ENCODE results near the gene HGD.
"Not testable (repeated sequence)": the region's sequence is repeated elsewhere in the genome, so short reads cannot be mapped to it uniquely, and the experiment has no call there.

HGD gene

GRCh38 chr3:120678331-120678947 lies 3.6 kb downstream of the HGD start:
- DNase-seq = no peak

GRCh38 chr3:120677193-120677592 lies 4.8 kb downstream of the HGD start:
- DNase-seq = not testable (repeated sequence)

GRCh38 chr3:120673116-120673515 lies 8.9 kb downstream of the HGD start:
- DNase-seq = no peak

GRCh38 chr3:120670576-120670975 lies 11.5 kb downstream of the HGD start:
- DNase-seq = no peak

- DNase-seq = no peak
Measured at GRCh38 chr3:120664926-120665325, 17.1 kb downstream of the HGD start.

DNA sequence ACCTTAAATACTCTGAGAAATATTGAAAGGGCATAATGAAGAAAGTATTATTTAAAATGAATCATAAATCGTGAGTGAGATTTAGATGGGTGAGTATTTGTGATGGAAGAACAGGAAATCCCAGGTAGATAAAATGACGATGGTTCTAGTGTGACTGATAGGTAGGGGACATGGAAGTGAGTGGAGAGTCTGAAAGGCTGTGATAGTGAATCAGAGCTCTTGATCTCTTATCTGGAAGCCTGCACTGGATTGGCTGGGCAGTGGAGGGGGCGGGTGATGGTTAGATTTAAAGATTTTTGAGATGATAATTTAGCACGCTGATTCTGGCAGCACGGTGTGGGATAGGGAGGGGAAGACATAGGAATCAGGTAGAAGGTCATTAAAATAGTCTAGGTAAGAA lies 20.1 kb downstream of the HGD start:
- DNase-seq = no peak

GRCh38 chr3:120661106-120661905 lies 20.7 kb downstream of the HGD start:
- no peak for DNase-seq

GRCh38 chr3:120659834-120660233 lies 22.2 kb downstream of the HGD start:
- no peak for DNase-seq

- no peak for DNase-seq
Measured at GRCh38 chr3:120659285-120659684, 22.8 kb downstream of the HGD start.

DNA sequence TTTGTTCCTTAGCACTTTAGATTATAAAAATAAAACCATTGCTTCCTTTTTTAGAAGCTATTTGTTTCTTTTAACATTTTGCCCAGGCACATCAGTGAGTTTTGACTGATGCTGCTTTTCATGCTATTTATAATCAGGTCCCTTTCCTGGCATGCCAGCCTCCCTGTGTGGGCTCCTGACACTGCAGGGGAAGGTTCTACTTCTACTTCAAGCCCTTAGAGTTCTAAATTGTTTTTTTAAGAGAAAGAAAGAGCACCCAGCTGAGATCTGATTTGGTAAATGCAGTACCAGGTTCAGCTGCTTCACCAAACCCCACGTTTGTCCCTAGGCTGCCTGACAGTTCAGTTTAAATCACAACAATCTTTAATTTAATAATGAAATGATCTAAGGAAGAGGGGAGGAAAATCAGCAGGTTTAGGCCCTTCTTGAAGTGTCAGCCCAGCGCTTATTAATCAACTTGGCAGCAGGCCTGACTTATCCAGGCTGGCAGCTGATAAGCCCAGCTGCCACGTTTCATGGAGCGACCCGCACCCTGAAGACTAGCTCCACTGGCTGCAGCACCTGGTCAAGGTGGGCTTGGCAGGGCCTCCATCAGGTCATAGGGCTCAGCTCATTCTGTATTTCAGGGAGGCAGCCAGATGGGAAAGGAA lies 29.0 kb downstream of the HGD start:
- DNase-seq = no peak

- no peak for DNase-seq
Measured at GRCh38 chr3:120652281-120652680, 29.8 kb downstream of the HGD start.

DNA sequence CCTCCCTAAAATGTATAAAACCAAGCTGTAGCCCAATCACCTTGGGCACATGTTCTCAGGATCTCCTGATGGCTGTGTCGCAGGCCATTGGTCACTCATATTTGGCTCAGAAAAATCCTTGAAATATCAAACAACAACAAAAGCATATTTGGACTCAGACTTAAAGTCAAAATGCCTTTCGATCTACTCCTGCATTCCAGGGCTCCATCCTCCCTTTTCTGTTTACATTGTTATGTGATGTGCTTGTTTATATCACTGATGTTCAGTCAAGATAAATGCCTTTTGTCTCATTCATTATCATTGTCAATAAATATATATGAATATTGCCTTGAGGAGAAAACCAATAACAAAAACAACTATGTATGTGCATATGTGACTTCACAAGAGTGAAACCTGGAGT lies 31.7 kb downstream of the HGD start:
- DNase-seq = no peak

DNA sequence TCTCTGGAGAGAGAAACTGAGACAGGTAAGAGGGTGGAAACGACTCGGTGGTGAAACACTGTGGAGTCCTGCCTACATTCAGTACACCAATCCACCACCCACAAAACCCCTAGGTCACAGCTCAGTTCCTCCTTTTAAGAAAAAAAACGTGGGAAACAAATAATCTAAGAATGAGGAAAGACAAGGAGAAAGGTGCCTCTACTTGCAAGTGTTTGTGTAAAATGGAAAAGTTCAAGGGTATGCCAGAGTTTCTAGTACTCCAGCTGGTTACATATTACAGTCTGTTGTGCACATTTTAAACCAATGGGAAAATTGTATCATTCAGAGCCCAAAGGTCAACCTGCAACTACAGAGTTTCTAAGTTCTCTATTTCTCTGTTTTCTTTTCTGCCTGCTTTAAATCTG lies 32.2 kb downstream of the HGD start:
- no peak for DNase-seq

- DNase-seq = no peak
Measured at GRCh38 chr3:120648290-120648689, 33.7 kb downstream of the HGD start.

DNA sequence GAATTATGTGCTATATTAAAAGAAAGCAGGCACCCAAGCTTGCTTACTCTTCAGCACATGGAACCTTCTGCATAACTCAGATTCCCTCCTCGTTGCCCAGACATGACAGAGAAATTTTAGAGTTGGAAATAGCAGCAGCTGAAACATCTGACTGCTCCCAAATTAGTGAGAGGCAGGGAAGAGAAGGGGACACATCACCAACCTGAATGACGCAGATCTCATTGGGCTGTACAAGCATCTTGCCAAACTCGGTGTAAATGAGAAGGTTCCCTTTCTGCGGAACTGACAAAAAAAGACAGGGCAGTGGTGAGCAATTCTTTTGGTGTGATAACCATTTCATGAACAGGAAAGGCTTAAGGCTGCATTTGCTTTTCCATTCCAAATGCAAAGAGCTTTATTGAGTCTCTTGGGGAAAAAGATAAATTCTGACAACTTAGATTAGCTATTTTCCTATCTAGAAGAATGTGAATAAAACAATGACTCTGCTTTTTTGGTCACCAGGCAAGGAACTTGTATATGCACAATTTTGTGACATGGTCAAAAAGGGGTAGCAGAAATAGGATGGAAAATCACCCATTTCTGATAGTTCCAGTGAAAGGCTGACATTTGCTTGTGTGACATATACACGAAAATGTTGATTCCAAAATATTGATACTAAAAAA lies 35.1 kb downstream of the HGD start:
- no peak for DNase-seq

DNA sequence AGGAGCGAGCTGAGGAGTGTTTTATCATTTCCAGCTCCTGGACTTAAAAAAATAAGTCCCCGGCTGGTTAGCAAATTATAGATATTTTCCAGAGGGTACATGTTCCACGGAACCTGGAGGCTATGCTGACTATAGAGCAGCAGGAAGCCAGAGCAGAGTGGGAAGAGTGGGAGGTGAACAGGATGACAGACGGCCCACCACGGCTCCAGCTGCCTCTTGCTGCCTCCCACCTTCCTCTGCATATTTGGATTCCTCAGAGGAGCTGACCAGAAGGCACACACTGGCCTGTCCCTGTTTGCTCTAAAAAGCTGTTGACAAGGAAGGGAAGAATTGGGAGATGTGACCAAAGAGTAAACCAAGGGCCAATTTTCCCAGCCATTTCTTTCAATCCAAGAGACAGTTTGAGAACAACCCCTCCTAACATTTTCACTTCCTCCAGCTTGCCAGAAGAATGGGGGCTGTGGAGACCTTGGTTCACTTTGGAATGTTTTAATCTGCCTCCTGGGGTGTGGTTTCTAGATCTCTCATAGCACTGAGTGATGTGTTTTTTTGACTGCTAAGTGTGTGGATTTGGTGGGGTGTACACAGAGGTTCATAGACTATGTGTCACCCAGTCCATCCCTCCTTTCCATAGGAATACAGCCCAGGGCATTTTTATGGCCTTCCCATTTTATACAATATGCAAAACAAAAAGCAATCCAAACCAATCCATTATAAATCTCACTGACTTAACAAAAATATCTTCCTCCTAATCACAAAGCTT lies 36.8 kb downstream of the HGD start:
- no peak for DNase-seq

DNA sequence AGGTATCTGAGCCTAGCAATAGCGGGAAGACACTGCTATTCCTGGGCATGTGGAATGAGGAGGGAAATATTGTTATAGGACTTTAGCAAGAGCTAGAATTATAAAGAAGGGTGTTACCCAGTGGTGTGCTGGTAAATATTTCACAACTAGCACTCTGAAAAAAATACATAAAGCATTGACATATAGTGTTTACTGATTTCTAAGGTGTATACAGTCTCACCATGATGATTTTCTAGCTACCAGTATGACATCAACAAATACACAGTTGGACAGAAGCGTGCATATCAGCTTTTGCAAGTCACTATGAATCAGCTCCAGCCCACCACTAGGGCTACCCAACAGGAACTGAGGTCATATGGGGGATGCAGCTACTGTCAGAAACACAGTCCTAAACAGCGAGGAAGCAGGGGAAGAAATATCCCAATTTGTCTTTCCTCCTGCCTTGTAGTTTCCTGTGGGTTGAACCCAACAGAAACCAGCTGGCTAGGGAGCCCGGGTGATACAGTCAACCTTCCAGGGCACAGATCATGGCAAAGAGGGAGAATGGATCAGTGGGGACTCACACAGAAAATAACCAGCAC lies 39.6 kb downstream of the HGD start:
- no peak for DNase-seq

DNA sequence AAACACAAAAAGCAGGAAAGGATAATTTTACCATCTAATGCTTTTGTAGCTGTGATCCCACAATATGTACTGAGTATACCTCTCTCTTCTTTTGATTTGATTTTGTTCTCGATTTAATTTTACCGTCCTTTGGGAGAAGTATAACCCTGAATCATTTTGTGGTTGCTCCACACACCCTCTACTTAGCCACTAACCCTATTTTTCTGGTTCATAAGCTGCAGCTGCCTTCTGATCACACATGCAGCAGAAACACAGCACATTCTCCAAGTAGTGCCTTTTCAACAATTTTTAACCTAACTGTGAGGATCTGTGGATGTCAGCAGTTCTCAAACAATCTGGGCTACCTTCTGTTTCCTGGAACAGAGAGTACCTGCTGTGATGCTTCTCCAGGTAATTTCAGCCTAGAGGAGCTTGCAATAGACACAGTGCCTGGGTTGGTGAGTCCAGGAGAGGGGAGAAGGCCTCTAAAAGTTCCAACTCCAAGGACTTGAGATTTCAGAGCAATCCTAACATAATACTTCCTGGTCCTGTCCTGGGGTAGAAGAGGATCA lies 40.3 kb downstream of the HGD start:
- DNase-seq = no peak

- no peak for DNase-seq
Measured at GRCh38 chr3:120640231-120640630, 41.8 kb downstream of the HGD start.

DNA sequence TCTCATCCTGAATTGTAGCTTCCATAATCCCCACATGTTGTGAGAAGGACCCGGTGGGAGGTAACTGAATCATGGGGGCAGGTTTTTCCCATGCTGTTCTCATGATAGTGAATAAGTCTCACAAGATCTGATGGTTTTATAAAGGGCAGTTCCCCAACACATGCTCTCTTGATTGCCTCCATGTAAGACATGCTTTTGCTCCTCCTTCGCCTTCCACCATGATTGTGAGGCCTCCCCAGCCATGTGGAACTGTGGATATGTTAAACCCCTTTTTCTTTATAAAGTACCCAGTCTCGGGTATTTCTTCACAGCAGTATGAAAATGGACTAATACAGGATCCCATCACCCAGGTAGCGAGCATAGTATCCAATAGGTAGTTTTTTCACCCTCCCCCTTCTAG lies 43.2 kb downstream of the HGD start:
- not testable (repeated sequence) for DNase-seq

- DNase-seq = no peak
Measured at GRCh38 chr3:120637851-120638559, 44.0 kb downstream of the HGD start.

Measured in NCI-H1092 treated with DMSO at 0.1 percent for 48 hours (cell line).